Measurements from ENCODE around the gene CSPG4.

CSPG4 gene

GRCh38 chr15:75666823-75667501, 45.7 kb downstream of the CSPG4 start:
- no peak for DNase-seq

GRCh38 chr15:75663931-75664421, 48.7 kb downstream of the CSPG4 start:
- no peak for DNase-seq

GRCh38 chr15:75662823-75663519, 49.7 kb downstream of the CSPG4 start:
- DNase-seq, result no peak

GRCh38 chr15:75661756-75662140, 50.9 kb downstream of the CSPG4 start:
- no peak for DNase-seq

DNA sequence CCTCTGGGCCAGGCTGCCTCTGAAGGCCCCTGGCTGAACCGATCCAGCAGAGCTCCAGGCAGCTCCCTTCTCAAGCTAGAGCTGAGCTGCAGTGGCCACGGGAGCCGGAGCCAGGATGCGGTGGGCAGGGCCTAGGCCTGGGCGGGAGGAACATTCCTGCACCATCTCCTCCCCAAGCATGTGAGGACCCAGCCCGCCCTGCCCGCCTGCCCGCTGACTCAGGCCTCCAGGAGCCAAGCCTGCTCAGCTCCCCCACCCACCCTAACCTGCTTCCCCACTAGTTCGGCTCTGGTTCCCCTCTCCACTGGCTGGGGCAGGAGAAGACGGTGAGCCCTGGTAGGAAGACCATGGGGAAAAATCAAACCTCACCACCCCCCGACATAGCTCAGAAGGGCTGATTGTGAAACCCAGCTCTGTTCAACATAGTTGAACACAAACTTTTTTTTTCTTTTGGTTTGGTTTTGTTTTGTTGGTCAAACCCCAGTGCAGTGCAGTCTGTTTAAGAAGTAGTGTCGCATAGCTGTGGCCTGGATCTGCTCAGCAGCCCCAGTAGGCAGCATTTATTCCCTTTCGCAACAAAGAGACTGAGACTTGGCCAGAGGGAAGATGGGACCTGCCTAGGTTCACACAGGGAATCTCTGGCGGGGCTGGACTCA, 51.4 kb downstream of the CSPG4 start:
- DNase-seq, result no peak

- no peak for DNase-seq
These were observed 52.6 kb downstream of the CSPG4 start for GRCh38 chr15:75659928-75660645.

GRCh38 chr15:75659141-75659771, 53.4 kb downstream of the CSPG4 start:
- DNase-seq, result no peak

GRCh38 chr15:75656813-75657212, 55.8 kb downstream of the CSPG4 start:
- DNase-seq, result no peak

DNA sequence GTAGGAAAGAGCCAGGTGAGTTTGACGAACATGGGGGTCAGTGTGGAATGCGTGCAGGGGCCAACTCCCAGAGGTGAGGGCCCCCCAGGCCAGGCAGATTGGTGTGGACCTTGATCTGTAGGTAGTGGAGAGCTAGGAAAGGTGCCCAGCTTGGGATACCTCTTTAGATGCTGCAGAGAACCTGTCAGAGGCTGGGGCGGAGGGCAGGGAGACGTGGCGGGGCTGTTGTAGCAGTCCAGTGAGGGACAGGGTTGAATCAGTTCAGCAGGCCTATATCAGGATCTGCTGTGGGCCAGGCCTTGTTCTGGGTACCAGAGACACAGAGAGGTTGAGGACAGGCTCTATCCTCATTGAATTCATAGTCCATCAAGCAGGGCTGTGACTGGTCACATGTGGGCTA, 56.3 kb downstream of the CSPG4 start:
- no peak for DNase-seq

DNA sequence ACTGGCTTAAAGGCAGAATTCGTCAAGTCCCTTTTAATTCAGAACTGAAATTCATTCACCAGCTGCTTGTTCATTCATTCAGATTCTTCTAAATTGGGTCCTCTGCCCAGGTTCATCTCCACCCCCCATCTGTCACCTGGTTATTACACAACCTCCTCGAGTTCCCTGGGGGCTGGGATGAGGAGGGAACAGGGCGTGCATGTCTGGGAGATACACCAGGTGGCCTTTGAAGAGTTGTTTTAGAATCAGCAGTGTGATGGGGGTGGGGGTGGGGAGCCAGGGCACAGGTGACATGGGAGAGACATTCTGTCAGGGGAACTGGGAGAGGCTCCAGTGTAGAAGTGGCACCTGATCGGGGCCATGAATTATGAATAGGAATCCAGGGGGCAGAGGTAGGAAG, 56.7 kb downstream of the CSPG4 start:
- DNase-seq, result no peak

- no peak for DNase-seq
These were observed 58.3 kb downstream of the CSPG4 start for GRCh38 chr15:75654201-75654907.

DNA sequence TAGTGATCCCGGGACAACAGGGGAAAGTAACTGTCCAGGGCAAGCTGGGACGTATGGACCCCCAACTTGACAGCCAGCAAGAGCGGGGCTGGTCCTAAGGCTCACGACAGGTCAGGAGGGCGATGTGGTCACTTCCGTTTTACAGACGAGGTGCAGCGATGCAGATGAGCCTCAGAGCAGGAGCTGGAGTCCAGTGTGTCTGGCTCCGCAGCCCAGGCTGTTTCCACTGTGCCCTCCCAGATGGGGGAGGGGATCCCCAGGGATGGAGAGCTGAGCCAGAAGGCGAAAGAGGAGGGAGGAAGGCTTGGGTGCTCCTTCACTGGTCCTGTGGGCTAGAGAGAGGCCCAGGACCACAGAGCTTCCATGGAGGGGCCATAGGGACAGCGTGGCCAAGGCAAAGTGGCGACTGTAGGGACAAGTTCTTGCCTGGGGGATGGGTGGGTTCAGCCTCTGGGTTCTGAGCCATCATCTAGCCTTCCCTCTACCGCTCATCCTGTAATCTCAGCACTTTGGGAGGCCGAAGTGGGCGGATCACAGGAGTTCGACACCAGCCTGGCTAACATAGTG, 59.2 kb downstream of the CSPG4 start:
- DNase-seq, result no peak

DNA sequence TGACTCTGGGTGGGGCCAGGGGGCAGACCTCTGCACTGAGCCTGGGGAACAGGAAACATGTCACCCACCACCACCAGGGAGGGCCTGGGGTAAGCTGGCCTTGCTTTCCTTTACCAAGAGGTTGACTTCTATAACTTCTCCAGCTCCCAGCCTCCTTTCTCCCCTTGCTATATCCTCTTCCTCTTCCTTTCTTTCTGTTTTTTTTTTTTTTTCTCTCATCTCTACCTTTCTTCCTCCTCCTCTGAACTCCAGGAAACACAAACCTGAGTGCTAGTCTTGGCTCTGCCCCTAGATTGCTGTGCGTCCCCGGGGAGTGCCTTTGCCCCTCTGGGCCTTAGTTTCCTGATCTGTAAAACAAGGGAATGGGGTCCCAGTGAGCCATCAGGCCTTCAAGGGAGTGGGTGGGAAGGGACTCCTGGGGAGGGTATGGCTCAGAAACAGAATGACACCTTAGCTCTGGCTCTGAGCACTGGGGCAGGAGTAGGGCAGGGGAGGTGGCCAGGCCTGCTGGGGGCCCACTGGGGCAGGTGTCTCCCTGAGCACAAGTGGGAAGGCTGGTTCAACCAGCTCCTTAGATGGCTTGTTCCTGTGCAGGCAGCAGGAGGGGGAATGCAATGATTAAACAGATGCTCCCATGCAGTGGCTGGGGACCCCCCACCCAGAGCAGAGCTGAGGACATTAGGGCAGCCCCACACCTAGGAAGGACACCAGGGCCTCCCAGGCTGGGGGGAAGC, 60.7 kb downstream of the CSPG4 start:
- DNase-seq, result no peak

DNA sequence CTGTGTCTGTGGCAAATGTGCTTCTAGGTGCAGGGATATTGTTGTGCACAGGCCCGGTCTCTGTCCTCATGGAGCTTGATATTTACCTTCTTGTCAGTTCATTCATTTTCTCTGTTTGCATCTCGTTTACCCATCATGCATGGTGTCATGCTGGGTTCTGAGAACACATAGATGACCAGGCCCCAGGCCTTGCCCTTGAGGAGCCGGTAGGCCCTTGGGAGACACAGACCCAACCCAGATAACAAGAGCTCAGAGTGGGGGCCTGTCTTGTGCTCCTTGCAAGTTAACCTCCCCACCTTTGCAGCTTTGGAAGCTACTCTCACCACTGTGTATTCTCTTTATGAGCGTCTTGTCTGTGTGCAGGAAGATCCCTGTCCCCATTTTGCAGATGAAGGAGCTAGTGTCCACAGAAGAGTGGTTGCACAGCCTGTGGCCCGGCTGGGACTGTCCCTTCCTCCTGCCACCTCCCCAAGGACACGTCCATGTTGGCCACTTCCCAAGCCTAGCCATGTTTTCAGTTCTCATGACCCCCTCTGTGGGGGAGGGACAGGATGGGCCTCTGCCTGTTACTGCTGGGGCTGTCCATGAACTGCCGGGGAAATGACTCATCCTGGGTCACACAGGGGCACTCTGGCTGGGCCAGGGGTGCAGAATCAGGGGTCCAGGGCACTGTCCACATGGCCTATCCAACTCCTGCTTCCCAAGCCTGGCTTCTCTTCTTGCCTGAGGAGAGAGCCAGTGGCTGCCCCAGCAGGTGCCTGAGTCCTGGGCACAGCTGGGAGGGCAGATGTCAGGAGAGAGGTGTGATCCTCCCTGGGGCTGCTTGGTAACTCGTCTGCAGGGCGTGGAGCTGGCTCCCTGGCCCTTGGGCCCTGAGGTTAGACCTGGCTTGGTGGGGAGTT, 61.5 kb downstream of the CSPG4 start:
- no peak for DNase-seq

- no peak for DNase-seq
These were observed 62.8 kb downstream of the CSPG4 start for GRCh38 chr15:75649848-75650247.

GRCh38 chr15:75649045-75649761, 63.4 kb downstream of the CSPG4 start:
- DNase-seq, result no peak

GRCh38 chr15:75648156-75649000, 64.3 kb downstream of the CSPG4 start:
- DNase-seq, result no peak

Measured in CD4-positive, alpha-beta T cell treated with Interleukin-4 for 1 hour (primary cell).